ENCODE results near the gene PLCB4.
A peak's percentile ranks its signal among the peaks of the same experiment; 100 is the strongest.

Gene PLCB4

GRCh38 chr20:9332791-9333479 is 264.0 kb downstream of the PLCB4 start:
- no peak for DNase-seq

GRCh38 chr20:9334866-9335265 is 266.0 kb downstream of the PLCB4 start:
- DNase-seq, result no peak

GRCh38 chr20:9338101-9338500 is 269.2 kb downstream of the PLCB4 start:
- no peak for DNase-seq

- no peak for DNase-seq
Observed at GRCh38 chr20:9339708-9340107, 270.8 kb downstream of the PLCB4 start.

- DNase-seq, result no peak
Observed at GRCh38 chr20:9342651-9343050, 273.8 kb downstream of the PLCB4 start.

GRCh38 chr20:9344083-9344920 is 275.4 kb downstream of the PLCB4 start:
- DNase-seq, result no peak

- no peak for DNase-seq
Observed at GRCh38 chr20:9348316-9348715, 279.4 kb downstream of the PLCB4 start.

GRCh38 chr20:9348747-9349146 is 279.9 kb downstream of the PLCB4 start:
- DNase-seq, result no peak

- DNase-seq, result no peak
Observed at GRCh38 chr20:9349249-9349648, 280.4 kb downstream of the PLCB4 start.

- peak in 1 of 3 donors; percentile 8 for DNase-seq
Observed at GRCh38 chr20:9352739-9353138, 283.9 kb downstream of the PLCB4 start.

GRCh38 chr20:9353180-9353915 is 284.5 kb downstream of the PLCB4 start:
- peak; percentile 8 to 45 (median 39) for DNase-seq

GRCh38 chr20:9353916-9354276 is 285.0 kb downstream of the PLCB4 start:
- peak in 1 of 3 donors; percentile 28 for DNase-seq

GRCh38 chr20:9354579-9354978 is 285.7 kb downstream of the PLCB4 start:
- DNase-seq, result no peak

GRCh38 chr20:9358001-9358400 is 289.1 kb downstream of the PLCB4 start:
- no peak for DNase-seq

- peak; percentile 67 to 76 (median 69) for DNase-seq
Observed at GRCh38 chr20:9359561-9360308, 290.8 kb downstream of the PLCB4 start.

GRCh38 chr20:9360431-9360830 is 291.5 kb downstream of the PLCB4 start:
- DNase-seq, result no peak

- DNase-seq, result no peak
Observed at GRCh38 chr20:9363673-9364072, 294.8 kb downstream of the PLCB4 start.

GRCh38 chr20:9367328-9367727 is 298.4 kb downstream of the PLCB4 start:
- no peak for DNase-seq

- no peak for DNase-seq
Observed at GRCh38 chr20:9367746-9368145, 298.9 kb downstream of the PLCB4 start.

GRCh38 chr20:9368893-9369292 is 300.0 kb downstream of the PLCB4 start:
- DNase-seq, result no peak

- DNase-seq, result peak in 1 of 3 donors; percentile 6
Observed at GRCh38 chr20:9369557-9369956, 300.7 kb downstream of the PLCB4 start.

- no peak for DNase-seq
Observed at GRCh38 chr20:9374072-9374471, 305.2 kb downstream of the PLCB4 start.

- DNase-seq, result no peak
Observed at GRCh38 chr20:9374480-9374879, 305.6 kb downstream of the PLCB4 start.
